COLO829 (cell line): ENCODE results near the gene LSS.

Experiments used
- DNase-seq: peaks from one replicate; pipeline ENCODE4 v3.0.0; 2012; ENCODE audit warnings: low spot score

The LSS gene

DNA sequence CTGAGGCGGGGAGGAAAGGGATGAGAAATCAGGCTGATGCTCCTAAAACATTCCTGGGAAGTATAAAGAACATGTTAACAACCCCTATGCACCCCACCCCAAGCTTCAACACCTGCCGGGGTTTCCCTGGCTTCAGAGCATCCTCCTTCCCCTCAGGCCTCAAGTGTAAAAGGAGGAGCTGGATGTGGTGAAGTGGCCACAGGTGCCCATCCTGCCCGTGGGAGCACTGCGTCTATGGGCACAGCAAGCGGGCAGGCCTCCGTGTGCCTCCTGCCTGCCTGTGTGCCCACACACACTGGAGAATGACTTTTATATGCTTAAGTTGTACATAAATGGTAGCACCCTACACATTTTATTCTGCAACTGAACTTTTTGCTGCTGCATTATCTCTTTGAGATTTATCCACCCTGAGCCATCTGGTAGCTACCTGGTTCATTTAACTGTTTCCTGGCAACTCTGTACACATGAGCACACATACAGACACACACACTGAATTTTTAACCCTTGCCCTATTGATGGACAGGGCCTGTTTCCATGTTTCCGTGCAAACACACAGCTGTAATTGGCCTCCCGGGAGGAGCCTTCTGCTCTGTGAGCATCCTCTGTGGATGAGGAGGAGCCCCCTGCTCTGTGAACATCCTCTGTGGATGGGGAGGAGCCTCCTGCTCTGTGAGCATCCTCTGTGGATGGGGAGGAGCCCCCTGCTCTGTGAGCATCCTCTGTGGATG is 59.8 kb downstream of the LSS start:
- no peak for DNase-seq

DNA sequence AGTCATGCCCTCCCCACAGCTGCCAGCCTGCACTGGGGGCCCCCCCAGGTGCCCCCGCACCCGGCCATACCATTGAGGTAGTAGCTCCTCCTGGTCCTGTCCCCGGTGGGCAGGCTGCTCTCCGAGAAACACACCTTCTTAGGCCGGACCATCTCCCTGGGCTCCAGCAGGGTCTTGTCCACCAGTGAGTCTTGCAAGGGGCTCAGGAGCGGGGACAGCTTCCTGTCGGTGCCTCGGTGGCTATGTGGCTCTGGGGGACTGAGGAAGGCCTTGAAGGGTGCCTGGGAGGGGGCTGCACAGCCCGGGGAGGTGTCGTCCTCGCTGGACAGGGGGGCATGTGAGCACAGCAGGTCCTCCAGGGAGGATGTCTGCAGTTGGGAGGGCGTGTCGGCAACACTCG is 60.3 kb downstream of the LSS start:
- no peak for DNase-seq

DNA sequence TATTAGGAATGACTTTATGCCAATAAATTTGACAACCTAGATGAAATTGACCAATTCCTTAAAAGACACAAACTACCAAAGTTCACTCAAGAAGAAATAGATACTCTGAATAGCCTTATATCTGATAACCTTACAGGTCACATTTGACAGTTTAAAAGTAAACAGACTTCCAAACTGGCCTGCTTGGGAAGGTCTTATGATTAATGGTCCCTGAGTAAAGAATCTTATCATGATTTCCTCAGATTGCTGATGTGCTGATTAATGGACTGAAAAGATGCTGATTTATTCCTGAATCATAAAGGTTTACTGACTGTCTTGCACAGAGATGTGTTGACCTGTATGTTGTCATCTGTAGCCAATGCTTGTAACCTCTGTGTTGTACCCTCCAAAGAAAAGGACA is 63.5 kb downstream of the LSS start:
- no peak for DNase-seq

DNA sequence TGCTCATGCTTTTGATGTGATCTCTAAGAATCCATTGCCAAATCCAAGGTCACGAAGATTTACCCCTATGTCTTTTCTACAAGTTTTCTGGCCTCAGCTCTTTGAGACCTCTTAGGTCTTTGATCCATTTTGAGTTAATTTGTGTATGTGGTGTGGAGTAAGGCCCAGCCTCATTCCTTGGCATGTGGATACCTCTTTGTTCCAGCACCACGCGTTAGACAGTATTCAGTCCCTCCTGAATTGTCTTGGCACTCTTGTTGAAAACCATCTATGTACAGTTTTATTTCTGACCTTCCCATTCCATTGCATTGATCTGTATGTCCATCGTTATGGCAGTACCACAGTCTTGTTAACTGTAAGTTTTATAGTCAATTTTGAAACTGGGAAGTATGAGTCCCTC is 65.2 kb downstream of the LSS start:
- DNase-seq = no peak

DNA sequence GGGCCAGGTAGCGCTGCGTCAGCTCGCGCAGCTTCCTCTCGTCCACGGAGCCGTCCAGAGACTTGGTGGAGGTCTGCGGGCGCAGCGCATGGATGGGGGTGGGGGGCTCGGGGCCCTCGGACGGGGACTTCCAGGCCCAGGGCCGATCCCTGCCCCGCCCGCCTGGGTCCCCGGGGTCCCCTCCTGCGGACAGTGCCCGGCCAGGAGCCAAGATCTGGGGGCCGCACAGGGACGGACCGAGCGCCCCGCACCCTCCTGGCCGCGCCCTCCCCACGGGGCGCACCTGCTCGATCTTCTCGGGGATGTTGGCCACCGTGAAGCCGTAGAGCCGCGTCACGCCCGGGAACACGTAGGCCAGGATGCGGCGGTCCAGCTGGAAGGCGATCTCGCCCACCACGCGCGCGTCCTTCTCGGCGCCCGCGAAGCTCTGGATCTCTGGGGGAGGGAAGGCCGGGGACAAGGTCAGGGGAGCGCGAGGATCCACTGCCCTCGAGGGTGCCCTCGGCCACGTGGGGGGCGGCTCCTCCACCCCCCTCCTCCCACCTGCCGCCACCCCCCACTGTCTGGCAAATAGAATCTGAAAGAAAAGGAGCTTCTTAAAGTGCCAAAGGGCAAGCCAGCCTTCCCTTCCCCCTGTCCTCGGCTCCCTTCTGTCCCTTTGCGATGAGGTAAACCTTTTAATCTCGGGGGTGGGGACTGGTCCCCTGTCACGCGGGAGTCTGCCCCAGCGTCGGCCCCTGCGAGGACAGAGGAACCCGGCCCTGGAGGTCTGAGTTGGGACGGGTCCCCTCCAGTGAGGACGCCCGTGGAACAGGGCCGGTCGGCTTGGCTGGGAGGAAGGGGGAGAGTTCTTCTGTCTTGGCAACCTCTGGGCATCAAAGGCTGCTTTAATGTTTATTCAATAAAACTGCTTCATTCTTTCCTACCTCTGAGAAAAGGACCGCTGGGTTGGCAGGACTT is 66.7 kb downstream of the LSS start:
- no peak for DNase-seq

DNA sequence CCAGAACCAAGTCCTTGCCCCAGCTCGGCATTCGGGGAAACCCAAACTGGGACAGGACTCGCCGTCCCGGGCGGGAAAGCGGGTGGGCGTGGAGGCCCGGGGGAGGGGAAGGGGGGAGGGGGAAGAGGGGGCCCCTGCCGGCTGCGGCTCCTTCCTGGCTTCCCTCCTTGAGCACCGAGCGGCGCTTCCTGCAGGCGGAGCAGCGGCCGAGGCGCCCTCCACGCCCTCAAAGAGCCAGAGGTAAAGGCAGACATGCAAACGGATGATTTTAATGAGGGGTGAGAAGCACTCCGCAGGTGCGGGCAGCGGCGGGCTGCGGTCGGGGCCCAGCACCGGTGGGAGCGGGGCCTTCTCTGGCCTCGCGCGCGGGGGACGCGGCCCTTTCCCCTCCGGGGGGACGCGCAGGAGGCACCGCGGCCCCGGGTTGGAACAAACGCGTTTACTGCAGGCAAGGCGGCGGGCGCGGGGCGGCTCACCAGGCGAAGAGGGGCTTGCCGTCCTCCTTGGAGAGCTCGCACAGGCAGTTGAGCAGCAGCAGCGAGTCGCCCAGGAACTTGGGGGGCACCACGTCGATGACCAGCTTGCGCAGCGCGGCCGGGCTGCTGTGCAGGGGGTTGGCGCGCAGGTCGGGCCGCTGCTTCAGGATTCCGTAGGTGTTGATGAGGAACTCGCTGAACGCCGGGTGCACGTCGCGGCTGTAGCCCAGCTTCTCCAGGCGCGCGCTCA is 67.5 kb downstream of the LSS start:
- DNase-seq = no peak

DNA sequence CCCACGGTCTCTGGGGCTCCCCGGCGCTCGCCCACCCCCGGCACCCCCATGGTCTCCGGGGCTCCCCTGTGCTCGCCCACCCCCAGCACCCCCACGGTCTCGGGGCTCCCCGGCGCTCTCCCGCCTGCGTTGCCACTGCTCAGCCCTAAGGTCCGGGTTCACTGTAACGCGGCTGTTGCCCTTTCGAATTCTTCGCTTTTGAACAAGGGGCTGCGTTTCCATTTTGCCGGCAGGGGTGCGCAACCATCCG is 68.0 kb downstream of the LSS start:
- no peak for DNase-seq

DNA sequence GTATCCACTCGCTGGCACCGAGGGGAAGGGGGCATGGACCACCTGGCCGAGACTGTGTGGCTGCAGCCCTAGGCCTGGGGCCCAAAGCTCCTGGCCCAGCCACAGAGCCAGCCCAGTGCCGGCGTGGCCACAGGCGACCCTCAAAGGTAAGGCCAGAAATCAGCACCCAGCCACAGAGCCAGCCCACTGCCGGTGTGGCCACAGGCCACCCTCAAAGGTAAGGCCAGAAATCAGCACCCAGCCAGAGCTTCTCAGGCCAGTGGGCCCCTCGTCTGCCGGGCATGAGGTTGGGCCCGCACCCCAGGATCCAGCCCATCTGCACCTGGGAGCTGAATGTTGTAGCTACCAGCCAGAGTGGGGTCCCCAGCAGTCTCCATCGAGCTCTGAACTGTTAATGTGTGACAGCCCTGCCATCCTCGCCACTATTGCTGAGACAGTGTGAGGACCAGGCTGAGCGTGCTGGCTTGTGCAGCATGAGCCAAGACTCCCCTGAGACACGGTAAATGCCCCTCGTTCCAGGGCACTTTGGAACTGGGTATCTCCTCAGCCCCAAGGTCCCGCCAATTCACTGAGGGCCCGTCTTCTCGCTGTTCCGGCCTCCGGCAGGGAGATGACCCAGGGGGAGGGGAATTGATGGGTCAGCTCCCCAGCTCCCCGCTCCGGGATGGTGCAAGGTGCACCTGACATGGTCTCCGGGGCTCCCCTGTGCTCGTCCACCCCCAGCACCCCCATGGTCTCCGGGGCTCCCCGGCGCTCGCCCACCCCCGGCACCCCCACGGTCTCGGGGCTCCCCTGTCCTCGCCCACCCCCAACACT is 68.5 kb downstream of the LSS start:
- DNase-seq = no peak

DNA sequence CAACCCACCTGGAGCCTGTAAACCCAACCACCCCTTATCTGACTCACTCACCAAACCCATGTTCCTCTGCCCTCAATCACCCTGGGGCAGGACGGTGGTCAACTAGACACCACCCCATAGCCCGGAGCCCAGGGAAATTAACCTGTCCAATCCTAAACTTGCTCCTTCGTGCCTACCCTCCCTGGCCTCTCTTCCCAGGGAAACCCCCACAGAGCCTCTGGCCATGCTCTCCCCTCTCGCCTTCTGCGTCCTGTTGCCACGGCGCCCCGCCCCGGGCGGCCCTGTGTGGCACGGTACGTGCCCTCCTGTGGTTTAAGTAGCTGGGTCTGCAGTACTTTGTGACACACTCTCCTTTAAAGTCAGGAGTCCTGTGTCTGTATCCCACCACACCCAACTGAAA is 69.2 kb downstream of the LSS start:
- DNase-seq = no peak

DNA sequence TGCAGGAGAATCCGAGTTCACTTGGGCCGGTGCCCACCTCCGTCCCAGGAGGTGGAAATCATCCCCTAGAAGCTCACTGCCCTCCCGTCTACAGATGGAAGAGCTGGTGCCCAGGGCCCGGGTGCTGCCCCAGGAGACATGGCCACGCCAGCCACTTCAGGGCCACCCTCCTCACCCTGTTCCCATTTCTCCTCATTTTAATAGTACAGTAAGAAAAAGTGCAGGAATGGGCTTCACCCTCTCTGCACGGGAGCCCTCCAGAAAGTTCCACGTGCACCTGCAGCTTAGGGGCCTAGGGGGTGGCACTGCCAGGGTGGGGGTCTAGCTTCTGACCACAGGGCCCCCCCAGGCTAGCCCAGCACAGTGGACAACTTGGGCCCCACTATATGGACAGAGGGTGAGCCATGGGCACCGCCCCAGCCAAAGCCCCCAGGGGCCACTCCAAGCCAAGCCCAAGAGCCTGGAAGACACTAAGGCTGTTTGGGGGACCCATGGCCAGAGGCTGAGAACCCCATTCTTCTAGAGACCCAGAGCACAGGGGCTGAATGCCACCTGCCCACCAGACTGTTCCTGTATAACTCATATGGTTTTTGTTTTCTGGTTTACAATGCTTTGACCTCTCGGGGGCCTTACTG is 69.8 kb downstream of the LSS start:
- no peak for DNase-seq

DNA sequence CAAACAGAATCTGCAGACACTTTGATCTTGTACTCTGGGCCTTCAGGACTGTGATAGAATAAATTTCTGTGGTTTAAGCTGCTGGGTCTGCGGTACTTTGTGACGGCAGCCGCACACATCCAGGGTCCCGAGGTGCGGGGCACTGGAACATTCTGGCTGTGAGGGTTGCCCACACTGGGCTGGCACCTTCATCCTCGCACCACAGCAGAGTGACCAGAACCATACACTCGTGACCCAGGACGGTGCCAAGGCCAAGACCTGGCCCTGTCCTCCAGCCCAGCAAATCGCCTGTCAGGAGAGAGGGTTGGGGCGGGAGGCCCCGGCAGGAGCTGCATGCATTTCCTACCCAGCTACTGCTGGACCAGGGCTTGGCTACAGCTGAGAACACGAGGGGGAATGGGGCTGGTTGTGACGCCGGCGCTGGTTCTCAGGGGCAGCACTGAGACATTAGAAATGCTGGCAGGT is 70.6 kb downstream of the LSS start:
- DNase-seq = no peak

DNA sequence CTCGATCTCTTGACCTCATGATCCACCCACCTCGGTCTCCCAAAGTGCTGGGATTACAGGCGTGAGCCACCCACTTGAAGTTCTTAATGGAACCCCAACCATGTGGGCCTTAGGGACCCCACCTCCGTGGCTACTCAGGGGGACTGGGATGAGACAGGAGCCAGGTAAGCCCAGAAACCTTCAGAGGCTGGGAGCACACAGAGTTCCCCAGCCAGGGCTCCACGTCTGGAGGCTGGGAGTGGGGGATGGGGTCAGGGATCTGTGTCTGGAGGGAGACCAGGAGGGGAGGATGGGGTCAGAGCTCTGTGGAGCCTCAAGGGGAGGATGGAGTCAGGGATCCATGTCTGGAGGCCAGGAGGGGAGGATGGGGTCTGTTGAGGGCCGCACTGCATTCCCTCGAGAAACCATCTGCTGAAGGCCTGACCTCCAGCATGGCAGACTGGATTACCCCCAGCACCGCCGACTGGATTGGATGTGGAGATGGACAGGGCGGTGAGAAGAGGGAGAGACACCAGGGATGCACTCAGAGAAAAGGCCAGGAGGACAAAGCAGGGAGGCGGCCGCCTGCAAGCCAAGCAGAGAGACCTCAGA is 71.1 kb downstream of the LSS start:
- no peak for DNase-seq

DNA sequence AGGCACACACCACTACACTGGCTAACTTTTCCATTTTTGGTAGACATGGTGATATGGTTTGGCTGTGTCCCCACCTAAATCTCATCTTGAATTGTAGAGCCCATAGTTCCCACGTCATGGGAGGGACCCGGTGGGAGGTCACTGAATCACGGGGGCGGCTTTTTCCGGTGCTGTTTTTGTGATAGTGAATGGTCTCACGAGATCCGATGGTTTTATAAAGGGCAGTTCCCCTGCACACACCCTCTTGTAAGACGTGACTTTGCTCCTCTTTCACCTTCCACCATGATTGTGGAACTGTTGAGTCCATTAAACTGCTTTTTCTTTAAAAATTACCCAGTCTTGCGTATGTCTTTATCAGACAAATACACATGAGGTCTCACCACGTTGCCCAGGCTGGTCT is 71.9 kb downstream of the LSS start:
- no peak for DNase-seq

DNA sequence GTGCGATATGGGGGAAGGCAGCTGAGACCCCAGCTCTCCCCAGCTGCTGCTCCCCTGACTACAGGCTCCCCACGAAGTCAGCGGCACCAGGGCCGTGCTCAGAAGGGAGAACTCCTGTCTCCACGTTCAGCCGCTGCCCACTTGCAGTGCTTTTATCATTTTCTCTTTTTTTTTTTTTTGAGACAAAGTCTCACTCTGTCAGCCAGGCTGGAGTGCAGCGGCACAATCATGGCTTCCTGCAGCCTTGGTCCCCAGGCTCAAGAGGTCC is 72.3 kb downstream of the LSS start:
- no peak for DNase-seq

DNA sequence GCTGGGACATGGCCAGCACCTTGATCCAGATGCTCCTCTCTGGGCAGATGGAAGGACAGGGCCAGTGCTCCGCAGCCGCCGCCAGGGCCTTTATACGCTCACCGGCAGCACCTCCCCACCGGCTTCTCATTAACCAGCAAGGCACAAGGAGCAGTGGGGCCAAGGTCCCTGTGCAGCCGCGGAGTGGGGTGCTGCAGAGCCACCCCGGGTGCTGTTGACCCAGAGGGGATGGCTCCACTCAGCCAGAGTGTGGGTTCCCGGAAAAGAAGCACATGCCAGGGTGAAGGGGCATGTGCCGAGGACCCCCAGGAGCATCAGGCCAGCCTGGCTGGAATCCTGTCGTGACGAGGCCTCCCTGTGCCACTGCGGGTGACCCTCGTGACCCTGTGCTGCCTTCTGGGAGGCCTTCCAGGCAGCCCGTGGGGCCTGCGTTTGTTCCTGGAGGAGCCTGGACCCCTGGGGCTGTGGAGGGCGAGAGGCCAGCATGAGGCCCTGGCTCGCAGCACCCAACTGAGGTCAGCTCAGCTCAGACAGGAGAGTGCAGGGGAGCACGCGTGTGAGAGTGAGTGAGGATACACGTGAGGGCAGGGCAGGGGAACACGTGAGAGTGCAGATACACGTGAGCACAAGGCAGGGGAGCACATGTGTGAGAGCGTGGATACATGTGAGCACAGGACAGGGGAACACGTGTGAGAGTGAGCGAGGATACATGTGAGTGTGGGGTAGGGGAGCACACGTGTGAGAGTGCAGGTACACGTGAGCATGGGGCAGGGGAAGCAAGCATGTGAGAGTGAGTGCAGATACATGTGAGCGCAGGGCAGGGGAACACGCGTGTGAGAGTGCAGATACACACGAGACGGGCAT is 72.8 kb downstream of the LSS start, which contains the start of gene FTCD:
FTCD (minus strand) TSS at position 66 of the 864 bp plus-strand sequence; CDS start at position 10, 56 bp downstream.
- no peak for DNase-seq

DNA sequence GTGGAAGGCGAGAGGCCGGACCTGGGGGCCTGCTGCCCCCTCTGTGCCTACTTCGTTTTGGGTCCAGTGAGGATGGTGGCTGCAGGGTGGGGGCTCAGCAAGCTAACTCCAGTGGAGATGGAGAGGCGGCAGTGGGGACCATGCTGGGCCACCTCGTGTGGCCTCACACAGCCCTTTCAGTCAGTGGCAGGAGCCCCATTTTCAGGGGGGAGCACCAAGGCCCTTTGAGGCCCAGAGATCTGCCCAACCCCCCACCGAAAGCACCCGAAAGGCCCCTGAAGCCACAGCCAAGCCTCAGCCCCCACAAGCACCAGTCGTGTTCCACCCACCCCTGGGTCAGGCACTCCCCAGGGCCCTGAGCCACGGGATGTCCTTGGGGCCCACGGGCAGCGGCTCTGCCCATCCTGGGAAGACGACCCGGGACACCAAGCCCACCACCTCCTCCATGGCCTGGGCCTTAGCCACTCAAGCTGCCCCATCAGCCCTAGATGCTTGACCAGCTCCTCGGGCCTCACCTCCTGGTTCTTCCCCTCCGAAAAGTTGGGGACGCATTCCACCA is 73.5 kb downstream of the LSS start:
- no peak for DNase-seq

DNA sequence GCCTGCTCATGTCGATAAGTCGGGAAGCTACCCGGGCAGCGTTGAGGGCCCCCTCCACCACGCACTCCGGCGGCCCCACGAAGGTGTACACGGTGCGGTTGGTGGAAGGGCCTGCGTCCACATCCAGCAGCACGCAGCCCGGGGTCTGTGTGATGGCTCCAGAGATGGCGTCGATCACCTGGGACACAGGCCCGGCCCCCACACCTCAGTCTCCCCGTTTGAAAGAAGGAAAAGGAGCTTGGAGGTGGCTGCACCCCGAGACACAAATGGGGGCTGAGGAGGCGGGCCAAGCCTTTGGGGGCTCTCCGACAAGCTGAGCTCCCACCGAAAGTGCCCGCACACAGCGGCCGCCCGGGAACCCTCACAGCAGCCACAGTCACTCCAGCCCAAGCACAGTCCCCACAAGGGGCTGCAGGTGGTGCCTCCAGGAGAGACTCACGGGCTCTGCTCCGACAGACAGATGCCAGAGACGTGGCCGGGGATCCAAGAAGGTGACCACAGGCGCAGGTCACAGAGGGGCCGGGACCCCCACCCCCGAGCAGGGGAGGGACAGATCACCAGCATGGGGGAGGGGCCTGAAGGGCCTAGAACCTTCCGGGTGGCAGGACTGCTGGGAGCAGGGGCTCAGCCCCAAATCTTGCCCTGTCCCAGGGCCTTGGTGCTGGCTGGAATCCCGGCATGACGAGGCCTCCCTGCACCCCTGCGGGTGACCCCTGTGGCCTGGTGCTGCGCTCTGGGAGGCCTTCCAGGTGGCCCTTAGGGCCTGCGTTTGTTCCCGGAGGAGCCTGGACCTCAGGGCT is 74.2 kb downstream of the LSS start:
- no peak for DNase-seq

DNA sequence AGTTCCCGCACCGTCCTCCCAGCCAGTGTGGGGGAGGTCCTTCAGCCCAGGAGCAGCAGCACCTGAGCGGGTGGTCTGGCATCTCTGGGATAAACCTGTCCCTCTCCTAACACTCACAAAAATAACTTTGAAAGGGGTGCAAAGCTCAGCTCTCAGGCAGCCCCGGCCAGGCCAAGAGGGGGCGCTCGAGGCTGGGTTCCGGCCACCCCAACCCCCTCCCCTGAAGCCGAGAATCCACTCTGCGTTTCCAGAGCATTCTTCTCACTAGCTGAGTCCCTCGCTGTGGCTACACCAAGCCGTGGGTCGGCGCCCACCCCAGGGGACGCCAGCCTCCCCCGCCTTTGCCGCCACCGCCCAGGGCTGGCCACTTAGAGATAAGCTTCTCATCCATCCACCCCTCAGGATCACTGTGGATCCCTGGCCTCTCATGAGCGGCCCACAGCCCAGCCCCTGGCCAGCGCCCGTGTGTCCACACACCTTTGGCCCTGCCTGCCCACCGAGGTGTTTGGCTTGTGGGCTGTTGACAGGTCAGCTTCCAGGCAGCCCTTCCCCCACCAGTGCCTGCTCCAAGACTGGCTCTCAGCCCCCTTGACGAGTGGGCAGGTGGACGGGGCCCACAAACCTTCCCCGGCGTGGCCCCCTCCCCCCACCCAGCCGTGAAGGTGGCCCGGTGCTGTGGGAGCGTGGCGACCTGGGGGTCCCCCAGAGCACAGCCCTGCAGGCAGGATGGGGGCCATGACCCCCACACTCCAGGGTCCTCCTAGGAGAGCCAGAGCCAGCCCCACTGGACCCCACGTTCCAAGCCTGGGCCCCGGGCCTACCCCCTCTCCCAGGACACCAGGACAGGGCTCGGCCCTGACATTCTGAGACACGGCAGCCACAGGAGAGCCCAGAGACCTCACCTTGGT is 75.1 kb downstream of the LSS start:
- DNase-seq = no peak
